Measurements from ENCODE around the gene IL17RD.

The IL17RD gene
- 0 to 0.54 reads per million in 2 donors for total RNA-seq

GRCh38 chr3:57164657-57165573 lies at the start of gene IL17RD:
Gene IL17RD (minus strand): TSS chr3:57165353. CDS start chr3:57165286, 67 bp downstream.
- peak in 3 of 5 experiments; percentile 19 to 61 (median 34) for DNase-seq

- no peak for DNase-seq
These were observed 41.3 kb upstream of the IL17RD start for GRCh38 chr3:57206423-57206822.

- DNase-seq = no peak
These were observed 34.7 kb upstream of the IL17RD start, which contains the start of gene HESX1 for GRCh38 chr3:57199895-57200297. Gene HESX1 (minus strand): TSS chr3:57199978. CDS start chr3:57199918, 60 bp downstream.

GRCh38 chr3:57194641-57195040 lies 29.5 kb upstream of the IL17RD start:
- no peak for DNase-seq

- DNase-seq = no peak
These were observed 26.9 kb upstream of the IL17RD start for GRCh38 chr3:57192028-57192427.

- no peak for DNase-seq
These were observed 19.4 kb upstream of the IL17RD start for GRCh38 chr3:57184526-57184925.

- peak in 1 of 5 experiments; percentile 18 for DNase-seq
These were observed 14.6 kb upstream of the IL17RD start for GRCh38 chr3:57179580-57180410.

- DNase-seq = no peak
These were observed 10.9 kb upstream of the IL17RD start for GRCh38 chr3:57176045-57176444.

GRCh38 chr3:57173687-57174086 lies 8.5 kb upstream of the IL17RD start:
- DNase-seq = no peak

- DNase-seq = no peak
These were observed 5.8 kb upstream of the IL17RD start for GRCh38 chr3:57170946-57171345.

GRCh38 chr3:57169872-57170623 lies 4.9 kb upstream of the IL17RD start:
- DNase-seq = peak; percentile 26 to 73 (median 32)

- DNase-seq = no peak
These were observed 4.0 kb upstream of the IL17RD start for GRCh38 chr3:57169108-57169507.

GRCh38 chr3:57168151-57168550 lies 3.0 kb upstream of the IL17RD start:
- DNase-seq = no peak

- DNase-seq = no peak
These were observed 1.5 kb upstream of the IL17RD start for GRCh38 chr3:57166660-57167059.

GRCh38 chr3:57165641-57166040 lies 488 bp upstream of the IL17RD start:
- DNase-seq = no peak

GRCh38 chr3:57164217-57164656 lies 916 bp downstream of the IL17RD start:
- peak in 1 of 5 experiments; percentile 7 for DNase-seq

- DNase-seq = no peak
These were observed 1.4 kb downstream of the IL17RD start for GRCh38 chr3:57163751-57164150.

GRCh38 chr3:57161915-57162314 lies 3.2 kb downstream of the IL17RD start:
- DNase-seq = no peak

GRCh38 chr3:57160765-57161538 lies 4.2 kb downstream of the IL17RD start:
- DNase-seq = no peak

GRCh38 chr3:57160076-57160764 lies 4.9 kb downstream of the IL17RD start:
- DNase-seq = no peak
